ENCODE results near the gene SEC61G.

Gene SEC61G

DNA sequence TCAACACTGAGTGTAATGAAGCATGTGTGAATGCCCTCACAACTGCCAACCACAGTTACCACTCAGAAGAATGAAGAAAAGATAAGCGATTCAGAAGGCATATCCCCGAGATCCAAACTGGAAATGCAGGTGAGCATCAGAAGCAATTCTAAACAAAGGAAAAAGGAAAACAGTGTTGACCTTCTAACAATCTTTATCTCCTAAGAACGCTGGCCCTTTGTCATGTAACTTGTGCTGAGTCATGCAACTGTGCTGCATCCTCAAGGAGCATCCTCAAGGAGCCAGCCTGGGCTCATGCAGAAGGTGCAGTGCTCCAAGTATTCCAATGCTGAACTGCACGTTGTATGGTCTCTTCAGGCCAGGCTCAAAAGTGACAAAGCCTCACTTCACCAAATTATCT, 30.6 kb downstream of the SEC61G start:
- DNase-seq: no peak
- TF ChIP-seq GATA1 (IDR thresholded peaks at IDR 0.05; ENCODE audit: low read depth, low read length): no peak
- no peak for TF ChIP-seq POLR2A (IDR thresholded peaks at IDR 0.05; ENCODE audit: low read length)

- DNase-seq: no peak
Observed at GRCh38 chr7:54725255-54725654, 33.8 kb downstream of the SEC61G start.

GRCh38 chr7:54722502-54722901, 36.5 kb downstream of the SEC61G start:
- no peak for DNase-seq
- no peak for TF ChIP-seq POLR2A (IDR thresholded peaks at IDR 0.05; ENCODE audit: low read length)
- TF ChIP-seq GATA1 (IDR thresholded peaks at IDR 0.05; ENCODE audit: low read depth, low read length): no peak

More at GRCh38 chr7:54725255-54725654, 33.8 kb downstream of the SEC61G start:
- TF ChIP-seq POLR2A (IDR thresholded peaks at IDR 0.05; ENCODE audit: low read length) (no peak), GATA1 (IDR thresholded peaks at IDR 0.05; ENCODE audit: low read depth, low read length) (no peak)

- no peak for DNase-seq
- TF ChIP-seq POLR2A (IDR thresholded peaks at IDR 0.05; ENCODE audit: low read length) (no peak), GATA1 (IDR thresholded peaks at IDR 0.05; ENCODE audit: low read depth, low read length) (no peak)
Observed at GRCh38 chr7:54722026-54722425, 37.0 kb downstream of the SEC61G start.

DNA sequence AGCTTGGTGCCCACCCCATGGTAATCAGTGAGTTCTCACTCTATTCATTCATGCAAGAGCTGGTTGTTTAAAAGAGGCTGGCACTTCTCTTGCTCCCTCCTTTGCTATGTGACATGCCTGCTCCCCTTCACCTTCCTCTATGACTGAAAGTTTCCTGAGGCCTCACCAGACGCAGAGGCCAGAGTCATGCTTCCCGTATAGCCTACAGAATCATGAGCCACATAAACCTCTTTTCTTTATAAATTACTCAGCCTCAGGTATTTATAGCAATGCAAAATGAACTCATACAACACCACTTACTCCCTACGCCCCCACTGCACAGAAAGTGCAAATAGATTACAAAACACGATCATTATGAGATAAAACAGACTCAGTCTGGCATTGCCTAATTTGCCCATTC, 39.0 kb downstream of the SEC61G start:
- no peak for DNase-seq
- TF ChIP-seq GATA1 (IDR thresholded peaks at IDR 0.05; ENCODE audit: low read depth, low read length): no peak
- no peak for TF ChIP-seq POLR2A (IDR thresholded peaks at IDR 0.05; ENCODE audit: low read length)

DNA sequence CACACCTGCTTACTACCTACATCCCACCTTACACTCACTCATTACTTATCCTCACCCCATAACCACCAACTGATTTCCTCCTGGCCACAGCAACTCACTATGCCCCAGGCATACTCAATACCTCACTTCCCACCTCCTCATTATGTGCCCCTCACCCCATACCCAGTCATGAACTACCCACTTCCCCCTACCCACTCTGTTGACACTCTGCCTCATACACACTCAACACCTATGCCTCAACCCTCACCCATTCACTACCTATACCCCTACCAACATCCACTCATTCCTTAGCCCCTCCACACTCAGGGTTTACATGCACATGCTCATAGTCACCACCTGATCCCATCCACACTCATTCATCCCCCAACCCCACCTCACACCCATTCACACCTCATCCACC, 39.6 kb downstream of the SEC61G start:
- no peak for DNase-seq
- TF ChIP-seq POLR2A (IDR thresholded peaks at IDR 0.05; ENCODE audit: low read length): no peak
- no peak for TF ChIP-seq GATA1 (IDR thresholded peaks at IDR 0.05; ENCODE audit: low read depth, low read length)

- DNase-seq: no peak
- TF ChIP-seq GATA1 (IDR thresholded peaks at IDR 0.05; ENCODE audit: low read depth, low read length) (no peak), POLR2A (IDR thresholded peaks at IDR 0.05; ENCODE audit: low read length) (no peak)
Observed at GRCh38 chr7:54712820-54713219, 46.2 kb downstream of the SEC61G start.

DNA sequence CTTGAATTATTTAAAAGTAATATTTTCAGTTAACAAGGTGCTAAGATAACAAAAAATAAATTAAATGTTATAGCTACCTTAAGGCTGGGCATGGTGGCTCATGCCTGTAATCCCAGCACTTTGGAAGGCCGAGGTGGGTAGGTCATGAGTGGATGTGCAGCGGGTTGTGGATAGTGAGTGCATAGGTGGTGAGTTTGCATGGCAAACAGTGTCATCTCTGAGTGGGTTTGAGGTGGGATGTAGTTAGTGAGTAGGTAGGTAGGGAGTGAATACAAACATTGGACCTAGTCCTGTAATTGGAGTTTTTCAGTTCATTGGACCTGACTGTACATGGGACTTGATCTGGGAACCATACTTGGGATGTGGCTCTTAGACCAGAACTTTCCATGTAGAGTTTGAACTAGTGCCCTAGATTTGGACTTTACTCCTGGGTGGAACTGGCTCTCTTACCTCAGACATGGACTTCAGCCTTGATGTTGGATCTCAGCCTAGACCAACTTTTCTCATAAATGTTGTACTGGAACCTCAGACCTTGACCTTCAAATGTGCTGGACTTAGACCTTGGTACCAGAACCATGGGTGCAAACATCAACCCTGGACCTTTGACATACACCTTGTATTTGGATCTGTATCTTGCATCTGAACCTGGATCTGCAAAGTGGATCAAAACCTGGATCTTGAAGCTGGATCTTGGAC, 47.0 kb downstream of the SEC61G start:
- no peak for TF ChIP-seq GATA1 (IDR thresholded peaks at IDR 0.05; ENCODE audit: low read depth, low read length)
- TF ChIP-seq POLR2A (IDR thresholded peaks at IDR 0.05; ENCODE audit: low read length): no peak
- no peak for DNase-seq

- no peak for DNase-seq
- no peak for TF ChIP-seq GATA1 (IDR thresholded peaks at IDR 0.05; ENCODE audit: low read depth, low read length)
- TF ChIP-seq POLR2A (IDR thresholded peaks at IDR 0.05; ENCODE audit: low read length): no peak
Observed at GRCh38 chr7:54709283-54709682, 49.7 kb downstream of the SEC61G start.

DNA sequence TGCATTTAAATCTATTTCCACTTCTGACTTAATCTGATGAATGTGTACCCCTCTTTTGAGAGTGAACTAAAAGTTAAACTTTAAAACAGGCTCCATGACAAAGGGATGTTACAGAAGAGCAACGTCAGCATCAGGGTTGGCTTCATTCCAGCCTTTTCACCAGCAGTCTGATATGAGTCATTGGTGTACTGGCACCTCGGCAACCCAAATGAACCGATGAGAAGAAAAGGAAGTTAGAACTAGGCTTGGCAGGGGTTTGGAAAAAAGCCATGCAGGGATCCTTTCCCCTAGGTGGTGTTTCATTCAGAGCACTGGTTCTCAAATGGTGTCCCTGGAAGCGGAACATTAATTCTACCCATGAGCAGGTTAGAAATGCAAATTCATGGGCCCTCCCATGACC, 53.6 kb downstream of the SEC61G start:
- DNase-seq: peak in 1 of 2 experiments; percentile 27
- TF ChIP-seq POLR2A (IDR thresholded peaks at IDR 0.05; ENCODE audit: low read length): no peak
- no peak for TF ChIP-seq GATA1 (IDR thresholded peaks at IDR 0.05; ENCODE audit: low read depth, low read length)

GRCh38 chr7:54704851-54705250, 54.2 kb downstream of the SEC61G start:
- DNase-seq: no peak
- TF ChIP-seq POLR2A (IDR thresholded peaks at IDR 0.05; ENCODE audit: low read length): no peak
- TF ChIP-seq GATA1 (IDR thresholded peaks at IDR 0.05; ENCODE audit: low read depth, low read length): no peak
